Left forelimb (tissue), 1 donor: ENCODE data around the gene RPS14.
A peak's percentile ranks its signal among the peaks of the same experiment; 100 is the strongest.
"Not testable (repeated sequence)": the region's sequence is repeated elsewhere in the genome, so short reads cannot be mapped to it uniquely, and the experiment has no call there.

Experiments used
- DNase-seq: peaks from one replicate; pipeline ENCODE4 v3.0.0-alpha.2; 2018; ENCODE audit warnings: low spot score

The RPS14 gene

DNA sequence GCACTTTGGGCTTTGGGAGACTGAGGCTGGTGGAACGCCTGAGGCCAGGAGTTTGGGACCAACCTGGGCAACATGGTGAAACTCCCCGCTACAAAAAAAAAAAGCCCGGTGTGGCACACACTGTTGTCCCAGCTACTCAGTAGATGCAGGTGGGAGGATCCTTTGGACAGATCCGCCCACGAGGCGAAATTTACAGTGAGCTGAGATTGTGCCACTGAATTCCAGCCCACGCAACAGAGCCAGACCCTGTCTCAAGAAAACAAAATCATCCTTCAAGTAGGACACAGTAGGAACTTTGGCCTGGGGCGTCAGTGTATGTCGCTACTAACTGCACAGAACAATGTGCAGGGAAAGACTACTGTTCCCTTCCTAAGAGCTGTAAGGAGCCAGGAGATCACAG lies 4.8 kb downstream of the RPS14 start:
- no peak for DNase-seq

DNA sequence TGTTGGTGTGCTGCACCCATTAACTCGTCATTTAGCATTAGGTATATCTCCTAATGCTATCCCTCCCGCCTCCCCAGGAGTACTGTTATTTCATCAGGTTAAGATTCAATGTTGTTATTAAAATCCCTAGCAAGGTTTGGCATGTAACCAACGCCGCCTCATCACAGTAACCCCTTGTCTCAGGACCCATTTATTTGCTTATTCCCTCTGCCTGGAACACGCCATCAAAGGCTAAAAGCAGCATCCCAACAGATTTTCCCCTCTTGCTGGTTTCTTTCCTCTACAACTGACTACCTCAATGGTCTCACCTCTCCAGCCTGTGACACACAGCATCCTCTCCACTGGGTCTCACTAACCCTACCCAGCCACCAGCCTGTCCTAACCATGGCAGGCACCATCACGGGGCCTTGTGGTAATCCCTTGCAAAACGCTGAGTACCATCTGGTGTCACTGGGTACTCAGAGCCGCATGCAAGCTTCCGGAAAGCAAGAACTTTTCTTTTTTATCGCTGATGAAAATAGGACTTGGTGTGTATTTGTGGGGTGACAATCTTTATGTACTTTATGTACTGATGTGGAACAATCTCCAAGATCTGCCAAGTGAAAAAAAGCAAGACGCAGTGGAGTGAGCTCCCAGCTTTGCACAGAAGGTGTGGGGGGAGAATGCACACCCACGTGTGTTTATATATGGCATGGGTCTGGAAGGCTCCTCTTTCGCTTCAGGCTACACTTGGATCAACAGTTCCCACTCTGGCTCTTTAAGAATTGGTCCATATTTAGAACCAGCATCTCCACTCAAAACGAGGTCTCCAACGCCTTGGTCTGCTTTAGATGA lies 6.1 kb downstream of the RPS14 start:
- DNase-seq = no peak

DNA sequence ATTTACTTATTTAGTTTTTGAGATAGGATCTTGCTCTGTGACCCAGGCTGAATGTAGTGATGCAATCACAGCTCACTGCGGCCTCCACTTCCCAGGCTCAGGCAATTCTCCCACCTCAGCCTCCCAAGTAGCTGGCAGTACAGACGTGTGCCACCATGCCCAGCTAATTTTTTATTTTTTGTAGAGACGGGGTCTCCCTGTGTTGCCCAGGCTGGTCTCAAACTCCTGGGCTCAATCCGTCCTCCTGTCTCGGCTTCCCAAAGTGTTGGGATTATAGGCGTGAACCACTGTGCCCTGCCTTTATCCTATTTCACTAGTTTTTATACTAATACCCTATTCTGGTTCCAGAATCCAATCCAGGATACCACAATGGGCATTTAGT lies 6.8 kb downstream of the RPS14 start:
- no peak for DNase-seq

- no peak for DNase-seq
Measured at GRCh38 chr5:150441813-150442698, 7.5 kb downstream of the RPS14 start.

DNA sequence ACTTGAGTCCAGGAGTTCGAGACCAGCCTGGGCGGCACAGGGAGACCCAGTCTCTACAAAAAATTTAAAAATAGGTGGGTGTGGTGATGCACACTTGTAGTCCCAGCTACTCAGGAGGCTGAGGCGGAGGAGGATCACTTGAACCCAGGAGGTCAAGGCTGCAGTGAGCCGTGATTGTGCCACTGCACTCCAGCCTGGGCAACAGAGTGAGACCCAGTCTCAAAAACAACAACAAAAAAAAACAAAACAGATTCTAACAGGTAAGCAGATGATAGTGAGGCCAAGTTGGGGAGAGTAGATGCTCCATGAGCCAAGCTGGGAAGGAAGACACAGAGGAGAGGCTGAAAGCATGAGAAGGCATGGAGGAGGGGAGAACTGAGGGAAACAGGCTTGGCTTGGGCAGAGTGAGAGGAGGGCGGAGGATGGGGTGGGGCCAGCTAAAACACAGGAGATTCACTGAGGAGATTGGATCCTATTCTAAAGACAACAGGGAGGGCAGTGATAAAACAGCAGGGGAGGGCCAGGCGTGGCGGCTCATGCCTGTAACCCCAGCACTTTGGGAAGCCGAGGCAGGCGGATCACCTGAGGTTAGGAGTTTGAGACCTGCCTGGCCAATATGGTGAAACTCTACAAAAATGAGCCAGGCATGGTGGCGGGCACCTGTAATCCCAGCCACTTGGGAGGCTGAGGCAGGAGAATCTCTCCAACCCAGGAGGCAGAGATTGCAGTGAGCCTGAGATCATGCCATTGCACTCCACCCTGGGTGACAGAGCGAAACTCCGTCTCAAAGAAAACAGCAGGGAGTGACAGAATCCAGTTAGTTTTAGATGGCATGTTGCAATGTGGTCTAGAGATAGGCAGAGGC lies 8.4 kb downstream of the RPS14 start:
- no peak for DNase-seq

- no peak for DNase-seq
Measured at GRCh38 chr5:150438873-150439546, 10.5 kb downstream of the RPS14 start.

DNA sequence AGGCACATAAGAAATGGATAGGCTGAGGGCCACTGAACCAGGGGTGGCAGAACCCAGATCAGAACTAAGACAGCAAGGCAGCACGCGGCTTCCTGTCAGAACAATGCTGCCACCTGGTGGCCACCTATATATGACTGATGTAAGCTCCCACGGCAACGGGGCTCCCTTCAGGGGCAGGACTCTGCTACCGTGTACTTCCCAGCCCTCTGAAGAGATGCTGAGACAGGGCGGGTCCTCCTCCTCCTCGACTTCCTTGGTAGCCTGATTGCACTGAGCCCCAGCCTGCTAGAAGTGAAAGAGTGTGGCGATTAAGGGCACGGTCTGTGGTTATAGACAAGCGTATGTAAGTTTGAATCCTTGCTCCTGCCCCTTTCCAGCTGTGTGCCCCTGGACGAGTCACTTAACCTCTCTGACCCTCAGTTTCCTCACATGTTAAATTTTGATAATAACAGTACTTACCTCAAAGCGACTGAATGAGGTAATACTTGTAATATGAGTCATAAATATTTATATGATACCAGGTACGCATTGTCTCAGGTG lies 13.3 kb downstream of the RPS14 start:
- DNase-seq = peak; percentile 85

- no peak for DNase-seq
Measured at GRCh38 chr5:150434464-150434863, 15.1 kb downstream of the RPS14 start.

DNA sequence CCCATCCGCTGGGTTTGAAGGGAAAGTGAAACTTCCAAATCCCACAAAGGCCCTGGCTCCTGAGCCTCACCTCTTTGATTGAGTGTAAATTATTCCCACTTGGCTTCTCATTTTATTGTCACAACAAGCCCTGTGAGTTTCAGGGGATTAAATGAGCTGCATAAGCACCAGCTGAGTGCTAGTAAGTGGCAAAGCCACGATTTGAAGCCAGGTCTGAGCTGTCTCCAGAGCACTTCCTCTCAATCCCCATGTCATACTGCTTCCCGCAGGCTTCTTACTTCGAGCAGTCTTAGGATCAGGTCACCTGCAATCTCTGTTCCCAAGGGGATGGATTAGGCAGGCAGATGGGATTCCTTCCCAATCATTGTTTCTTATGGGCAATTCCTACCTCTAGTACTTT lies 18.0 kb downstream of the RPS14 start:
- DNase-seq = no peak

DNA sequence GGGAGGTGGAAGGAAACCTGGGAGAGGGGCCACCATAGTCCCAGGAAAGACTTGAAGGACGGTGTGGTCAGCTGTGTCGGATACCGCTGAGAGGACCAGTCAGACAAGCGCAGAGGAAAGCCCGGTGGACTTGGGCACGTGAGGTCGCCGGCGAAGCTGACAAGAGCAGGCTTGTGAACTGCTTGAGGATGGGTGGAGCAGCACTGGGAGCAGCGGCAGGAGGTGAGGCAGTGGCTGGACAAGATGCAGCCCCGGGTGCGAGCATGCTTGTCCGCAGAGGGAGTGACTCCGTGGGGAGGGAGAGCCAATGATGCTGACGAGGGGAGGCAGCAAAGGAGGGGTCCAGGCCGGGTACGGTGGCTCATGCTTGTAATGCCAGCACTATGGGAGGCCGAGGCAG lies 18.5 kb downstream of the RPS14 start:
- DNase-seq = no peak

- DNase-seq = no peak
Measured at GRCh38 chr5:150429410-150429873, 20.1 kb downstream of the RPS14 start.

- DNase-seq = no peak
Measured at GRCh38 chr5:150428978-150429377, 20.6 kb downstream of the RPS14 start.

GRCh38 chr5:150428106-150428876 lies 21.2 kb downstream of the RPS14 start:
- no peak for DNase-seq

GRCh38 chr5:150426165-150426564 lies 23.4 kb downstream of the RPS14 start:
- not testable (repeated sequence) for DNase-seq

GRCh38 chr5:150422758-150423157 lies 26.8 kb downstream of the RPS14 start:
- DNase-seq = no peak

DNA sequence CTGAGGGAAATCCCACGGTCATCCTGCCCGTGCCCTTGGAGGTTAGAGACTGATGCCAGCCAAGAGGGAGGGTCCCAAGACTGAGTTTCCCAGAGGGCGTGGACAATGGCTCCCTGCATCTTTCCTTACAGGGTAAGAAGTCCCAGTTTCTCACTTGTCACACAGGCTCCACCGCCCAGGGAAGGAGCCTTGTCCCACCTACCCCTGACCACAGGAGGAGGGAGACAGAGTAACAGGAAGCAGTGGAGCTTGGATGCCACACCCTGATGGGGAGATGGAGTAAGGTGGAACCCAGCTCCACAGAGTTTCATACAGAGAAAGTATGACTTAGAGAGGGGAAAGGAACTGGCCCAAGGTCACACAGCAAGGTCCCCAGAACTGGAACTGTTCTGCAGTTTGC lies 27.5 kb downstream of the RPS14 start:
- DNase-seq = no peak

DNA sequence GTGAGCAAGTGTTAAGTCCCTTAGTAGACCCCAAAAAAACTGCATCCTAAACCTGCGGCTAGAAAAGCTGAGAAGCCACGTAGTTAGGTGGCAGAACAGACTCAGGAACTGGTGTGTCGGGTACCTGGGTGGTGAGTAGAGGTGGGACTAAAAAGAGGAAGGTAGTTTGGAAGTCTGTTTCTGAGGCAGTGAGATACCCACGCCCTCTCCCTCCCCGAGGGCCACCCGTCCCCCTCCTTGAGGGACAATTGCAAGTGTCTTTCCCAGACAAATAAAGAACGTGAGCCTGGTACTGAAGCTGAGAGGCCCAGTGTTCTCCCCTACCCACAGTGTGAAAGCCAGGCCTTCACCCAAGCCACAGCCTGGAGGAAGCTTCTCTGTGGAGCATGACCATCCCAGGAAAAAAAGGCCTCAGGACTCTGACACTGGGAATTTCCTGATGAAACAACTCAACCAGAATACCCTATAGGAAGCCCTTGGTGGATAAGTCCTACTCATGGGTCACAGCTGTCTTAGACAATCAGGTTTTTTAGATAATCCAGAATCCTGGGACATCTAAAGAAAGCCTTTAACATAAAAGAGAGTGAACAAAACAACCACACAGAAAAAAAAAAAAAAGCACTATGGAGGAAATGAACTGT lies 29.8 kb downstream of the RPS14 start:
- DNase-seq = no peak

- not testable (repeated sequence) for DNase-seq
Measured at GRCh38 chr5:150413902-150414790, 35.4 kb downstream of the RPS14 start.
